NB4 (cell line): ENCODE results near the gene MACROD2.

ENCODE experiments used
- CTCF ChIP-seq: IDR thresholded peaks from one replicate; pipeline ENCODE4 v1.5.1; 2012; ENCODE audit warnings: low read depth, low read length
- MAX ChIP-seq: IDR thresholded peaks from 2 replicates; pipeline ENCODE4 v1.6.1; 2011; ENCODE audit warnings: low read depth, low read length
- POLR2A ChIP-seq: IDR thresholded peaks from 2 replicates; pipeline ENCODE4 v1.6.1; 2011; ENCODE audit warnings: mild to moderate bottlenecking; ENCODE audit not compliant: insufficient read length; ENCODE audit errors: extremely low read depth

GRCh38 chr20:13984211-13984610, 11.1 kb upstream of the MACROD2 start:
- TF ChIP-seq CTCF: no peak
- no peak for TF ChIP-seq POLR2A
- no peak for TF ChIP-seq MAX
